H1 (cell line): ENCODE data around the gene SRPRB. TPM values are rescaled to one million over a fixed set of nuclear protein-coding genes. Genes with fewer than 3 reads are reported as not detected.

Source experiments
- CTCF ChIA-PET: fragments of 300-600 bp; sonication (Branson Sonifier 250); formaldehyde crosslinking; loops from one replicate; lab custom pipeline; 2021; ENCODE audit not compliant: partially characterized antibody; lab: Charles Lee
- POLR2A ChIA-PET: fragments of 300-600 bp; sonication (Branson Sonifier 250); formaldehyde crosslinking; loops from one replicate; lab custom pipeline; 2021; ENCODE audit warnings: inconsistent platforms; ENCODE audit not compliant: partially characterized antibody; lab: Charles Lee
- DNase-seq, 2 experiments: peaks; one replicate each; pipeline versions ENCODE4 v3.0.0 to v3.0.0-alpha.2; 2010 to 2022; ENCODE audit warnings: low spot score in 2 of 2, low read depth in 1 of 2, mixed read lengths in 1 of 2
- FAIRE-seq: peaks from 2 replicates; lab custom pipeline; 2011; peaks lifted over from hg19 to GRCh38; lab: Jason Lieb, UNC
- H2AFZ ChIP-seq: 2 replicates; pipeline ENCODE4 v1.8.1; 2012; ENCODE audit warnings: low read length, inconsistent platforms
- H2AK5ac ChIP-seq: 2 replicates; pipeline ENCODE4 v1.6.1; 2013; ENCODE audit warnings: low read depth, low read length
- H2BK120ac ChIP-seq: replicated peaks from 2 replicates; pipeline ENCODE3; 2013; ENCODE audit warnings: low read depth, low read length, inconsistent platforms
- H2BK12ac ChIP-seq: 2 replicates; pipeline ENCODE4 v1.6.1; 2013; ENCODE audit warnings: low read depth, low read length
- H2BK15ac ChIP-seq: 2 replicates; pipeline ENCODE4 v1.6.1; 2013; ENCODE audit warnings: low read length
- H2BK20ac ChIP-seq: 2 replicates; pipeline ENCODE4 v1.6.1; 2013; ENCODE audit warnings: low read length
- H2BK5ac ChIP-seq: 2 replicates; pipeline ENCODE4 v1.6.1; 2013; ENCODE audit warnings: low read depth, low read length
- H3K14ac ChIP-seq: 2 replicates; pipeline ENCODE4 v1.6.1; 2013; ENCODE audit warnings: inconsistent platforms; ENCODE audit not compliant: insufficient read length
- H3K18ac ChIP-seq: 2 replicates; pipeline ENCODE4 v1.6.1; 2013; ENCODE audit warnings: low read length; ENCODE audit errors: extremely low read depth
- H3K23ac ChIP-seq: 2 replicates; pipeline ENCODE4 v1.6.1; 2013; ENCODE audit warnings: inconsistent platforms; ENCODE audit not compliant: insufficient read length
- H3K23me2 ChIP-seq: 2 replicates; pipeline ENCODE4 v1.6.1; 2013; ENCODE audit warnings: low read depth, low read length
- H3K27ac ChIP-seq: 2 replicates; pipeline ENCODE4 v1.6.1; 2011; ENCODE audit warnings: low read depth, low read length, inconsistent platforms
- H3K27me3 ChIP-seq, 4 experiments: replicated peaks in 1 of 4; 1 replicate in 1 of 4; 2 replicates in 3 of 4; pipeline versions ENCODE4 v1.6.1 to v1.8.1; 2011 to 2013; ENCODE audit warnings: low read length in 3 of 4, mild to moderate bottlenecking in 3 of 4, inconsistent platforms in 2 of 4, mixed read lengths in 2 of 4, moderate library complexity in 1 of 4; ENCODE audit not compliant: control insufficient read depth in 3 of 4, insufficient read depth in 3 of 4; ENCODE audit errors: extremely low read depth in 1 of 4
- H3K36me3 ChIP-seq, 4 experiments: 2 replicates each; pipeline versions ENCODE4 v1.6.1 to v1.8.1; 2011 to 2013; ENCODE audit warnings: mild to moderate bottlenecking in 4 of 4, low read length in 3 of 4, moderate library complexity in 2 of 4, control low read depth in 1 of 4, inconsistent platforms in 1 of 4; ENCODE audit not compliant: insufficient read depth in 4 of 4, control insufficient read depth in 2 of 4
- H3K4ac ChIP-seq: replicated peaks from 2 replicates; pipeline ENCODE3; 2013; ENCODE audit warnings: low read length, low read depth, mixed read lengths, inconsistent platforms; ENCODE audit not compliant: insufficient read length
- H3K4me1 ChIP-seq, 4 experiments: replicated peaks in 1 of 4; 1 replicate in 1 of 4; 2 replicates in 3 of 4; pipeline versions ENCODE4 v1.6.1 to v1.8.1; 2011 to 2013; ENCODE audit warnings: low read length in 3 of 4, inconsistent platforms in 2 of 4, mixed read lengths in 1 of 4; ENCODE audit not compliant: insufficient read depth in 4 of 4, control insufficient read depth in 3 of 4
- H3K4me2 ChIP-seq, 2 experiments: 2 replicates each; pipeline versions ENCODE4 v1.6.1 to v1.8.1; 2011 to 2013; ENCODE audit warnings: low read depth in 2 of 2, low read length in 2 of 2, control low read depth in 1 of 2, inconsistent platforms in 1 of 2, mild to moderate bottlenecking in 1 of 2; ENCODE audit not compliant: insufficient read depth in 1 of 2
- H3K4me3 ChIP-seq, 4 experiments: fragments of 200-600, 300-600 bp in 1 of 4; sonication (generic), shearing (Covaris generic), sonication (Bioruptor Twin) in 1 of 4; 2 replicates each; pipeline versions ENCODE4 v1.5.1 to v1.8.1; 2011 to 2016; ENCODE audit warnings: low read length in 4 of 4, low read depth in 3 of 4, control low read depth in 2 of 4, inconsistent platforms in 2 of 4, mild to moderate bottlenecking in 2 of 4, mixed read lengths in 1 of 4, moderate library complexity in 1 of 4; ENCODE audit not compliant: insufficient read depth in 2 of 4; ENCODE audit errors: extremely low read depth in 1 of 4
- H3K56ac ChIP-seq: replicated peaks from 2 replicates; pipeline ENCODE3; 2013; ENCODE audit warnings: low read depth, mild to moderate bottlenecking, mixed read lengths, low read length, inconsistent platforms; ENCODE audit not compliant: insufficient read length
- H3K79me1 ChIP-seq: 2 replicates; pipeline ENCODE4 v1.6.1; 2013; ENCODE audit warnings: low read depth, low read length, control low read depth
- H3K79me2 ChIP-seq, 2 experiments: 2 replicates each; pipeline versions ENCODE4 v1.6.1 to v1.8.1; 2012 to 2013; ENCODE audit warnings: low read length in 2 of 2, mild to moderate bottlenecking in 2 of 2, inconsistent platforms in 1 of 2; ENCODE audit not compliant: insufficient read depth in 2 of 2, control insufficient read depth in 1 of 2
- H3K9ac ChIP-seq, 4 experiments: replicated peaks in 1 of 4; 1 replicate in 1 of 4; 2 replicates in 3 of 4; pipeline versions ENCODE4 v1.6.1 to v1.8.1; 2011 to 2013; ENCODE audit warnings: low read depth in 3 of 4, low read length in 3 of 4, control low read depth in 2 of 4, mild to moderate bottlenecking in 2 of 4, moderate library complexity in 2 of 4, inconsistent platforms in 1 of 4; ENCODE audit errors: extremely low read depth in 1 of 4
- H3K9me3 ChIP-seq, 2 experiments: 2 replicates each; pipeline versions ENCODE4 v1.6.1 to v1.8.1; 2012 to 2013; ENCODE audit warnings: mild to moderate bottlenecking in 2 of 2, moderate library complexity in 2 of 2, control low read depth in 1 of 2, inconsistent platforms in 1 of 2, low read depth in 1 of 2, low read length in 1 of 2, mixed read lengths in 1 of 2; ENCODE audit not compliant: insufficient read depth in 2 of 2
- H4K20me1 ChIP-seq, 2 experiments: replicated peaks in 1 of 2; 2 replicates each; pipeline versions ENCODE3 to v1.8.1; 2011 to 2013; ENCODE audit warnings: inconsistent platforms in 2 of 2, low read length in 2 of 2, mild to moderate bottlenecking in 1 of 2; ENCODE audit not compliant: insufficient read depth in 2 of 2, control insufficient read depth in 1 of 2
- H4K5ac ChIP-seq: 2 replicates; pipeline ENCODE4 v1.6.1; 2013; ENCODE audit warnings: low read length, low read depth, mixed read lengths, inconsistent platforms; ENCODE audit not compliant: insufficient read length
- H4K8ac ChIP-seq: 2 replicates; pipeline ENCODE4 v1.8.0; 2013; ENCODE audit warnings: mild to moderate bottlenecking, moderate library complexity, low read length, inconsistent platforms; ENCODE audit not compliant: insufficient read depth; ENCODE audit errors: extremely low read depth
- H4K91ac ChIP-seq: replicated peaks from 2 replicates; pipeline ENCODE3; 2013; ENCODE audit warnings: low read length, mixed read lengths, inconsistent platforms; ENCODE audit not compliant: insufficient read length
- FOSL1 ChIP-seq: IDR thresholded peaks from 2 replicates; pipeline ENCODE4 v1.6.1; 2011; ENCODE audit warnings: mild to moderate bottlenecking, low read depth, low read length, moderate library complexity; ENCODE audit not compliant: insufficient read depth
- KDM4A ChIP-seq: IDR thresholded peaks from one replicate; pipeline ENCODE4 v1.7.1; 2012; ENCODE audit warnings: low read depth, mild to moderate bottlenecking, moderate library complexity, low read length, inconsistent platforms; ENCODE audit not compliant: severe bottlenecking
- NRF1 ChIP-seq: IDR thresholded peaks from 2 replicates; pipeline ENCODE4 v1.6.1; 2011; ENCODE audit warnings: mild to moderate bottlenecking, low read depth, low read length, improper control_type of control experiment
- POLR2AphosphoS5 ChIP-seq: IDR thresholded peaks from 2 replicates; pipeline ENCODE4 v1.6.1; 2011; ENCODE audit warnings: low read depth, low read length
- RAD21 ChIP-seq, 2 experiments: IDR thresholded peaks in 1 of 2; conservative IDR thresholded peaks in 1 of 2; 2 replicates each; pipeline ENCODE4 v1.6.1; 2011; ENCODE audit warnings: low read depth in 2 of 2, low read length in 2 of 2, improper control_type of control experiment in 1 of 2, inconsistent platforms in 1 of 2, mild to moderate bottlenecking in 1 of 2, moderate library complexity in 1 of 2
- RFX5 ChIP-seq: IDR thresholded peaks from 2 replicates; pipeline ENCODE4 v1.6.1; 2011; ENCODE audit warnings: low read depth, low read length, improper control_type of control experiment, borderline replicate concordance
- SRF ChIP-seq: IDR thresholded peaks from 2 replicates; pipeline ENCODE4 v1.6.1; 2011; ENCODE audit warnings: mild to moderate bottlenecking, low read depth, low read length, moderate library complexity
- ZNF274 ChIP-seq: IDR thresholded peaks from 2 replicates; pipeline ENCODE4 v1.7.0; 2012; ENCODE audit warnings: low read length, borderline replicate concordance; ENCODE audit errors: extremely low read depth
- WGBS, 2 experiments: shearing (Covaris generic) in 1 of 2; methylation state at CpG; one replicate each; pipeline versions ENCODE4 v1.1.6 to v1.1.7; 2013 to 2015; ENCODE audit warnings: low lambda C conversion rate in 2 of 2, mixed read lengths in 2 of 2, inconsistent platforms in 1 of 2, low coverage in 1 of 2, missing lambda C conversion rate in 1 of 2; ENCODE audit not compliant: insufficient replicate concordance in 2 of 2, insufficient coverage in 1 of 2, insufficient read length in 1 of 2; ENCODE audit errors: extremely low coverage in 1 of 2, missing lambda C conversion rate in 1 of 2; 5-methylcytosine and 5-hydroxymethylcytosine counted together
- polyA plus RNA-seq, 7 experiments: library from polyadenylated mRNA; depleted of rRNA in 3 of 7; stranded (reverse) in 5 of 7; unstranded in 2 of 7; fragments of >200 nt in 5 of 7; fragments of 200-250 nt in 2 of 7; gene quantifications; 1 replicate in 5 of 7; 2 replicates in 1 of 7; 4 replicates in 1 of 7; pipeline versions ENCODE4 v1.2.1 to v1.2.3, GENCODE V29; 2011 to 2013; ENCODE audit warnings: missing spikeins in 2 of 7, mixed read lengths in 2 of 7
- total RNA-seq: library from RNA; stranded (reverse); fragmentation: NEBNext Ultra II Directional; extraction: Animal tissue kit (Norgen Biotek cat#: 25700); gene quantifications from 2 replicates; pipeline ENCODE4 v1.2.1, GENCODE V29; 2021
- TF ChIP-seq, protein P1 (sequence below): IDR thresholded peaks from 2 replicates; pipeline ENCODE4 v1.6.1; 2012; ENCODE audit warnings: inconsistent platforms
- TF ChIP-seq, protein P2 (sequence below): IDR thresholded peaks from 2 replicates; pipeline ENCODE4 v1.6.1; 2011; ENCODE audit warnings: low read length, improper control_type of control experiment

Gene SRPRB
- total and polyA plus RNA-seq, 2 of the 8 experiments (the other 6 are each of a cell fraction or from before 2014, with no cell fraction given) = 15.9 to 49.8 TPM

DNA sequence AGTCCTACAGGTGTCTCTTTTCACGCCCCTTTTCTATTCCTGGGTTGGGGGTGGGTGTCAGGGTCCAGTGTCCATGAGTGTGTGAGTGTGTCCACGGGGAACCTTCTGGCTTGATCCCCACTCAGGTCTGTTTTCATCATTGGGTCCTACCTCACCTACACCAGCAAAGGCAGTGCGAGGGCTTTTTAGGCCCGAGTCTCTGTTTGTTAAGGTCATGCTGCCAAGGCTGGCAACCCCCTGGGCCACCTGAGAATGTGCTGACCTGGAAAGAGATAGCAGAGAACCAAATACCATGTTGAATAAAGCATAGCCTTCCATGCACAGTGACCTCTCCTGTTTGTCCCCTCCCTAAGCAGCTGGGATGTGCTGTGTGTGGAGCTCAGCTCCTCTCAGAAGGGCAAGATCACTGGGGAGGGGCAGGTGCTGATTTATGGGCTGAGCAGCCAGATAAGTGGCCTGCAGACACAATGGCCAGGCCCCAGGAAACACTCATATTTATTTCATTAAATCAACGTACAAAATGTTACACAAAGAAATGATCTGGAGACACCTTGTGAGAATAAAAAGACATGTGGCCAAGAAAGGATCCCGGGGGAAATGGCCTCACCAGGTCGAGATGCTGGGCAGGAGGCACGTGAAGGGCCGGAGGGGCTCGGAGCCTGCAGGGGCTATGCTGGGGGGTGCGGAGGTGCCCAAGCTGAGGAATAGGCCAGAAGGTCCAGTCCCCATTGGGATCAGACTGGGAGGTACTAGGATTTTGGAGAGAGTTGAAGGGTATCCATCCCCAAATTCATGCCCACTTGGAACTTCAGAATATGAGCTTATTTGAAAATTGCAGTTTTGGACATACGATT lies 54.0 kb downstream of the SRPRB start:
- no peak overlapping the region for H3K56ac ChIP-seq
- H4K91ac ChIP-seq = no peak overlapping the region
- no peak overlapping the region for H2BK12ac ChIP-seq
- H3K9ac ChIP-seq = no peak overlapping the region
- no peak overlapping the region for H3K23ac ChIP-seq
- H3K23me2 ChIP-seq = no peaks in the 10 kb centered on the region
- H3K79me1 ChIP-seq = no peaks in the 10 kb centered on the region
- H2AFZ ChIP-seq = no peak overlapping the region
- H3K4me3 ChIP-seq = no peak overlapping the region
- no peak overlapping the region for H3K4ac ChIP-seq
- H4K20me1 ChIP-seq = no peaks in the 10 kb centered on the region
- peaks cover 0 to 6% (median 1%) of the 10 kb centered on the region in 4 experiments; a peak in 4 of 7 replicates for H3K4me1 ChIP-seq
- POLR2A ChIA-PET = no interaction called here
- DNase-seq = no peak
- CTCF ChIA-PET = interaction anchor here (0.8 to 1.5 kb wide), 3 partner anchors 12 to 50 kb away, joined by 3 to 4 read pairs (median 4); no protein-coding TSS in a partner anchor
- H2BK5ac ChIP-seq = no peak overlapping the region
- no peaks in the 10 kb centered on the region for H3K9me3 ChIP-seq
- no peak overlapping the region for H2AK5ac ChIP-seq
- no peaks in the 10 kb centered on the region for H3K36me3 ChIP-seq
- H2BK15ac ChIP-seq = no peak overlapping the region
- no peak overlapping the region for H3K27ac ChIP-seq
- no peak overlapping the region for H2BK120ac ChIP-seq
- WGBS, 2 experiments = 92% methylated on average over 12 of the region's 12 CpGs; no CpG with 5 or more reads in 1 of the 2 experiments
- H3K27me3 ChIP-seq = no peaks in the 10 kb centered on the region
- no peak overlapping the region for H3K18ac ChIP-seq
- no peak overlapping the region for H3K4me2 ChIP-seq
- H4K8ac ChIP-seq = no peak overlapping the region
- H3K79me2 ChIP-seq = no peaks in the 10 kb centered on the region
- no peak overlapping the region for H4K5ac ChIP-seq
- H3K14ac ChIP-seq = no peak overlapping the region
- FAIRE-seq = no peak
- no peak overlapping the region for H2BK20ac ChIP-seq
- no peak for TF ChIP-seq RFX5
- TF ChIP-seq FOSL1 = no peak
- TF ChIP-seq RAD21 (IDR thresholded peaks at IDR 0.05 in 1 of 2, conservative IDR thresholded peaks at IDR 0.05 in 1 of 2; ENCODE audit: low read depth in 2 of 2, low read length in 2 of 2) = no peak
- TF ChIP-seq, protein P1, sequence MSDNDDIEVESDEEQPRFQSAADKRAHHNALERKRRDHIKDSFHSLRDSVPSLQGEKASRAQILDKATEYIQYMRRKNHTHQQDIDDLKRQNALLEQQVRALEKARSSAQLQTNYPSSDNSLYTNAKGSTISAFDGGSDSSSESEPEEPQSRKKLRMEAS = no peak
- no peak for TF ChIP-seq KDM4A
- no peak for TF ChIP-seq ZNF274
- TF ChIP-seq, protein P2, sequence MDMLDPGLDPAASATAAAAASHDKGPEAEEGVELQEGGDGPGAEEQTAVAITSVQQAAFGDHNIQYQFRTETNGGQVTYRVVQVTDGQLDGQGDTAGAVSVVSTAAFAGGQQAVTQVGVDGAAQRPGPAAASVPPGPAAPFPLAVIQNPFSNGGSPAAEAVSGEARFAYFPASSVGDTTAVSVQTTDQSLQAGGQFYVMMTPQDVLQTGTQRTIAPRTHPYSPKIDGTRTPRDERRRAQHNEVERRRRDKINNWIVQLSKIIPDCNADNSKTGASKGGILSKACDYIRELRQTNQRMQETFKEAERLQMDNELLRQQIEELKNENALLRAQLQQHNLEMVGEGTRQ = no peak
- no peak for TF ChIP-seq SRF
- TF ChIP-seq POLR2AphosphoS5 = no peak
- TF ChIP-seq NRF1 = no peak
